Measurements from ENCODE around the gene LRRC8B. TPM values are rescaled to one million over a fixed set of nuclear protein-coding genes. Genes with fewer than 3 reads are reported as not detected.

LRRC8B gene
- total and polyA plus RNA-seq, 9 of the 15 experiments (the other 6 are each of a cell fraction or from before 2014, with no cell fraction given), result 4.3 to 43.7 (median 14.4) TPM

GRCh38 chr1:89524369-89525168 is at the start of gene LRRC8B (continued):
- TF ChIP-seq MCM3 (IDR thresholded peaks at IDR 0.05) (no peak), MED1 (CRISPR knock-in tag; IDR thresholded peaks at IDR 0.05; ENCODE audit: borderline replicate concordance) (no peak; the same call in 1 of the 2 replicates), ZNF444 (CRISPR knock-in tag; IDR thresholded peaks at IDR 0.05) (no peak), PRPF4 (IDR thresholded peaks at IDR 0.05; ENCODE audit: insufficient read depth, low read depth, low read length, poor library complexity, severe bottlenecking) (peak; percentile 55), LCOR (CRISPR knock-in tag; IDR thresholded peaks at IDR 0.05) (peak; percentile 97), PBX2 (CRISPR knock-in tag; IDR thresholded peaks at IDR 0.05; ENCODE audit: low read depth) (no peak), PBX2 (tag; conservative IDR thresholded peaks at IDR 0.05; ENCODE audit: low read depth) (no peak), MCM7 (IDR thresholded peaks at IDR 0.05) (no peak), L3MBTL2 (IDR thresholded peaks at IDR 0.05) (peak; percentile 83), NCOR1 (IDR thresholded peaks at IDR 0.05) (peak; percentile 52), STAT5A (IDR thresholded peaks at IDR 0.05; ENCODE audit: borderline replicate concordance, low read length) (no peak), ZNF592 (IDR thresholded peaks at IDR 0.05) (peak; percentile 89), KDM4B (IDR thresholded peaks at IDR 0.05; ENCODE audit: borderline replicate concordance in 2 of 2, low read depth in 1 of 2) (no peak), RAD21 (CRISPR knock-in tag; conservative IDR thresholded peaks at IDR 0.05 in 1 of 2, IDR thresholded peaks at IDR 0.05 in 1 of 2) (no peak), JUND (IDR thresholded peaks at IDR 0.05; ENCODE audit: borderline replicate concordance, low read depth, low read length) (peak; percentile 51; the same call in 1 of the 2 replicates), JUND (tag; IDR thresholded peaks at IDR 0.05; ENCODE audit: borderline replicate concordance, low read depth, low read length) (no peak; the same call in 2 of the 3 replicates), MAX (CRISPR knock-in tag; IDR thresholded peaks at IDR 0.05) (peak; percentile 32), POLR2A (conservative IDR thresholded peaks at IDR 0.05) (peak; percentile 94), XRCC3 (IDR thresholded peaks at IDR 0.05) (no peak), PTRF (tag; IDR thresholded peaks at IDR 0.05) (no peak), ZKSCAN8 (CRISPR knock-in tag; IDR thresholded peaks at IDR 0.05) (no peak), ATF1 (CRISPR knock-in tag; IDR thresholded peaks at IDR 0.05) (no peak; the same call in 1 of the 2 replicates), ATF1 (tag; IDR thresholded peaks at IDR 0.05) (peak; percentile 88)
